ENCODE data around the gene COL4A1. TPM values are rescaled to one million over a fixed set of nuclear protein-coding genes. Genes with fewer than 3 reads are reported as not detected.

Gene COL4A1
- polyA plus RNA-seq, 1 donor from 2014 or later: not detected

DNA sequence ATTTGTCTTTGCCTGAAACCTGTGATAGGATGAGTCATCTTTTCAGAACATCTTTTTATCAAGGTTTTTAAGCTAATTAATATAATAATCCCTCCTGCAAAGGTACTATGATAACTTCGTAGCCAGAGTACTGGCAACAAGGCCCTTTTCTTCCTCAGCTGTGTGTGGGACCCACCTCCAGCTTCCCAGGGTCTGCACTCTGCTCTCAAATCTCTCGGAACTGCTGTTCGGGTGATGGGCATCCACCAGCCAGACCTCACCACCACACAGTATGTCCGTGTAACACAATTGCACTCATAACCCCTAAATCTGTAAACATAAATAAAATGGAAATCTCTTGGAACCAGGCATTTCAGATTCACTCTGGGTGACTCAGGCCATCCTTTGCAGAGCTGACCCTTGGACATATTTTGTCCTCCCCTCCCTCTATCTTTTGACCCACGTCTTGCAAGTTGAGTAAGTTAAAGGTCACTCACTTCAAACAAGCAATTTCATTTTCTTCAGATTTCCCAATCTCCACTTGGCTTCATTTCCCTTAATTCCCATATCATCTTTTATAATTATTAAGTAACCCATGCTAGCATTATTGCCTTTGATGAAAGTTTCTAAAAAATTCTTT is 29.5 kb downstream of the COL4A1 start:
- Mint-ChIP-seq H3K27me3 (no peaks in the 10 kb centered on the region), H3K9me3 (peaks cover 0 to 8% (median 1%) of the 10 kb centered on the region in 3 donors), H3K27ac (no peak overlapping the region), H3K36me3 (no peaks in the 10 kb centered on the region), H3K4me1 (no peaks in the 10 kb centered on the region), H3K4me3 (no peak overlapping the region)

DNA sequence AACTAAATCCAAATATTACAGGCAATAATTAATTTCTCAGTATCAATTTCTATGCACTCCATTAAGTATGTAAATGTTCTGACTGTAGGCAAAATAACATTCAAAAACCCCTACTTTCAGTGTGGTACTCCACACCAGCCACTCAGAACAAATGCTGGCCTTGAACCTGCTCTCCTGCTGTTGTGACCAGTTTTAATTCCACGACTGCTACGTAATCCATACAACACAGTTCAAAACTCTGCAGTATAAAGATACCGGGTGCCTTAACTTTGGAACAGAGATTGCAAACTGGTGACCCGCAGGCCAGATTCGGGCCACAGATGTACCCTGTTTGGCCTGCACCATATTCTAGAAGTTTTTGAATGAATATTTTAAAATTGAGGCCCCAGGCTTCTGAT is 30.4 kb downstream of the COL4A1 start:
- no peaks in the 10 kb centered on the region for H3K36me3 Mint-ChIP-seq
- H3K27me3 Mint-ChIP-seq: no peaks in the 10 kb centered on the region
- no peaks in the 10 kb centered on the region for H3K4me1 Mint-ChIP-seq
- H3K27ac Mint-ChIP-seq: no peak overlapping the region
- H3K9me3 Mint-ChIP-seq: peaks cover 0 to 9% (median 0%) of the 10 kb centered on the region in 3 donors
- H3K4me3 Mint-ChIP-seq: no peak overlapping the region

DNA sequence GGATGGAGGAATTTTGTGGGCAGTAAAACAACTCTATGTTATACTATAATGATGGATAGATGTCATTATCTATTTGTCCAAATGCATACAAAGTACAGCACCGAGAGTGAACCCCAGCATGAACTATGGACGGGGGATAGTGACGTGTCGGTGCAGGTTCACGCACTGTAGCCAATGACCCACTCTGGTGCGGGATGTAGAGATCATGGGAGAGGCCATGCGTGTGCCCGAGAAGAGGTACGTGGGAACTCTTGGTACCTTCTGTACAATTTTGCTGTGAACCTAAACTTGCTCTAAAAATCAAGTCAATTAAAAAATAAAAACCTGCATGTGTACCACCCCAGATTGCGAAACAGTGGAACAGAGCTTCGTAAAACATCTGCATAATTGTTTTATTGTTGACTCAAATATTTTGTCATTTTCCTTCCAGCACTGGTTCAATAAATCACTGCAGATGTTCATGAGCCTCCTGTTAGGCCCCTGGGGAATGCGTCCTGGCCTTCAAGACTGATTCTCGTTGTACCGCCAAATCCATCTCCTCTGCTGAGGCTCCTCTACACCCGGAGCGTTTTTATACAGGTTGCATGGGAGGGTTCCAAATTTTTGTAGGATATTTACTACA is 30.9 kb downstream of the COL4A1 start:
- no peaks in the 10 kb centered on the region for H3K36me3 Mint-ChIP-seq
- no peak overlapping the region for H3K4me3 Mint-ChIP-seq
- H3K4me1 Mint-ChIP-seq: no peaks in the 10 kb centered on the region
- H3K27ac Mint-ChIP-seq: no peak overlapping the region
- H3K27me3 Mint-ChIP-seq: no peaks in the 10 kb centered on the region
- H3K9me3 Mint-ChIP-seq: peaks cover 0 to 10% (median 0%) of the 10 kb centered on the region in 3 donors

DNA sequence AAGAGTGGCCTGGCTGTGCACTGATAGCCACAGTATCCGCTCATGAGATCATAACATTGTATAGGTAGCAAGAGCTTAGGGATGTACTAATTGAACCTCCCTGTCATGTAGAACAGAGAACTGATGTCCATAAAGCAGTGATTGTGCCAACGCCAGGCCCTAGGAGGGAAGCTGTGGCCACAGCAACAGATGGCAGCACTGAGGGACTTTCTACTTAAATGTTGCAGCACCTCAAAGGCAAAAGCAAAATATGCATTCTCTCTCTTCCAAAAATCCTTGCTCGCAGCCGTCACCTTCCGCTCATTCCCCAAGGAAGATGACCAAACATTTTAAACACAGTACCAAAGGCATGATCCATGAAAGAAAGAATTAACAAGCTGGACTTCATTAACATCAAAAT is 32.3 kb downstream of the COL4A1 start:
- no peak overlapping the region for H3K4me3 Mint-ChIP-seq
- H3K27ac Mint-ChIP-seq: no peak overlapping the region
- no peaks in the 10 kb centered on the region for H3K4me1 Mint-ChIP-seq
- H3K36me3 Mint-ChIP-seq: no peaks in the 10 kb centered on the region
- H3K9me3 Mint-ChIP-seq: peaks cover 0 to 4% (median 0%) of the 10 kb centered on the region in 3 donors
- H3K27me3 Mint-ChIP-seq: no peaks in the 10 kb centered on the region

DNA sequence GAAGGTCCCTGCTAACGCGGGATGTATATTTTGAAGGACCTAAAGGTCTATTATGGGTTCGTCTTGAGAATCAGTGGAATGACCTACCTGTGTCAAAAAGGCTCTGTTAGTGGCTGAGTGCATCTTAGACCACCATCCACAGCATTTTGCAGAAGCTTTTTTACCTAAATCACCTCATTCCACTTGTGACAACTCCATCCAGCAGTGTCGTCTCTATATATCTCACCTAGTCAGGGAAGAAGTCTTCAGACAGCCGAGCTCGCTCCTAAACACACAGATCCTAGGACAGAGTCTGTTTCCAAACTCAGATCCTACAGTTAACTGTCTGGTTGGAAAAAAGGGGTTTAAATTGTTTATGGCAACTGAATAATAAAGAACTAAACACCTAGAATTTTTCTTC is 33.7 kb downstream of the COL4A1 start:
- Mint-ChIP-seq H3K4me1 (no peaks in the 10 kb centered on the region), H3K9me3 (peaks cover 0 to 4% (median 0%) of the 10 kb centered on the region in 3 donors), H3K4me3 (no peak overlapping the region), H3K27ac (no peak overlapping the region), H3K27me3 (no peaks in the 10 kb centered on the region), H3K36me3 (no peaks in the 10 kb centered on the region)

DNA sequence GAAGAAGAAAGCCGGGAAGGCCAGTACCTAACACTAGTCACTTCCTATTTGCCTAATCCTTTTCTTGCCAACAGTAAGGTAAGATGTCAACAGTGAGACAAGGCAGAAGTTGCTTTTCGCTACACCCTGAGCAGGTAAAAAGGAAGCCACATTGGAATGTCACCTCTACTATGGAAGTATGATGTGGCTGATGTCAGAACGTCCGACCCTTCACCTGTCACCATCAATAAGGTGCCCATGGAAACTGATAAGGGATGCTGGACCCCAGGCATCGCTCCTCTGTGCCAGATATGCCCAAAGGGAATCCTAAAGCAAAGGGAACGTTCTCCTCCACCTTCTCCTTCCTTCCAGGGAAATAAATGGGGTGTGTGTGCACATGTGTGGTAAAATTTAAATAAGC is 34.3 kb downstream of the COL4A1 start:
- Mint-ChIP-seq H3K9me3 (peaks cover 0 to 4% (median 0%) of the 10 kb centered on the region in 3 donors), H3K4me1 (no peaks in the 10 kb centered on the region), H3K4me3 (no peak overlapping the region), H3K27ac (no peak overlapping the region), H3K36me3 (no peaks in the 10 kb centered on the region), H3K27me3 (no peaks in the 10 kb centered on the region)

DNA sequence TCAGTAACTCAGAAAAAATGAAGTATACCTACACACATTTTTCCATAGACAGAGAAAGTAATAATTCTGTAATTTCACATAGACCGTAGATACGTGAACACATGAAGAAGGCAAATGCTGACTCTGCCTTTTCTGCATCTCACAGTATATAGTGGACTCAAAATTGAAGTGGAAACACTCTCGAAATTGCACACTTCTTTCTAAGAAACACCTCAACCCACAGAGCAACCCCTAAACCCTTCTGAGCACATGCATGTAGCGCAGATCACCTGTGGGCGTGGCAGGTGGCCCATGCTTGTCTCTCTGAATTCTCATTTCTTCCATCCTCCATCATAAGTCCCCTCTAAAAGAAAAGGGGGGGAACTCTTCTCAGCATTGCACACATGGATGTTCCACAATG is 34.7 kb downstream of the COL4A1 start:
- H3K27me3 Mint-ChIP-seq: no peaks in the 10 kb centered on the region
- H3K27ac Mint-ChIP-seq: no peak overlapping the region
- no peaks in the 10 kb centered on the region for H3K36me3 Mint-ChIP-seq
- no peaks in the 10 kb centered on the region for H3K4me1 Mint-ChIP-seq
- H3K4me3 Mint-ChIP-seq: no peak overlapping the region
- H3K9me3 Mint-ChIP-seq: peaks cover 0 to 4% (median 0%) of the 10 kb centered on the region in 3 donors

DNA sequence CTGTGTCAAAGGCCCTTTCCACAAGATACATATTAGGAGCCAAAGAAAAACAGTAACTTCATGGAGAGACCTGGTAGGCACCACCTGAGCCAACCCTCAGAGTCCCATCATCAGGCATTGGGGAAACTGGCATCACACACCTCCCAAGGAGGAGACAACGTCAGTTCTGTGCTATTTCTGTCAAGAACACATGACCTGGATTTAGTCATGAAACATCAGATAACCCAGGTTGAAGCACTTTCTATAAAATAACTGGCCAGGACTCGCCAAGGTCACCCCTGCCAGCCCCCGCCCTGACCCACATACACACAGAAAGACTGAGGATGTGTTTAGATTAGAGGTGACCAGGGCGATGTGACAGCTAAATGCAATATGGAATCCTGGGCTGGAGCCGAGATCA is 35.6 kb downstream of the COL4A1 start:
- Mint-ChIP-seq H3K27ac (no peak overlapping the region), H3K4me1 (no peaks in the 10 kb centered on the region), H3K36me3 (no peaks in the 10 kb centered on the region), H3K27me3 (no peaks in the 10 kb centered on the region), H3K9me3 (peaks cover 0 to 4% (median 0%) of the 10 kb centered on the region in 3 donors), H3K4me3 (no peak overlapping the region)

DNA sequence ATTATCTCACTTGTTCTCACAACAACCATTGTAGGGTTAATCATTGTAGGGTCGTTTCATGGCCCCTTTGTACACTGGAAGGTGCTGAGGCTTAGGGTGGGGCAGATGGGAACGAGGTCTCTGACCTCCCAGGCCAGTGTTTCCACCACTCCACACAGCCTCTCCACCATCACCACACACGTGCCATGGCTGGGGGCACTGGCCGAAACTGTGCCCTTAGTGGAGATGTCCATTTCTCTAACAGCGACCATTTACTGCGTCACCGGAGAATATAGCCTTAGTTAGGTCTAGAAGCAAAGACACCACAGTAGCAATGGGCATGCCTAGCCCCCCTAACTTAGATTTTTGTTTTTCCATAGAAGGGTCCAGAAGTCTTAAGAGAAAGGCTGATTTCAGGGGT is 36.5 kb downstream of the COL4A1 start:
- no peaks in the 10 kb centered on the region for H3K36me3 Mint-ChIP-seq
- no peaks in the 10 kb centered on the region for H3K4me1 Mint-ChIP-seq
- no peak overlapping the region for H3K4me3 Mint-ChIP-seq
- H3K27me3 Mint-ChIP-seq: no peaks in the 10 kb centered on the region
- no peak overlapping the region for H3K27ac Mint-ChIP-seq
- peaks cover 0 to 4% (median 0%) of the 10 kb centered on the region in 3 donors for H3K9me3 Mint-ChIP-seq

DNA sequence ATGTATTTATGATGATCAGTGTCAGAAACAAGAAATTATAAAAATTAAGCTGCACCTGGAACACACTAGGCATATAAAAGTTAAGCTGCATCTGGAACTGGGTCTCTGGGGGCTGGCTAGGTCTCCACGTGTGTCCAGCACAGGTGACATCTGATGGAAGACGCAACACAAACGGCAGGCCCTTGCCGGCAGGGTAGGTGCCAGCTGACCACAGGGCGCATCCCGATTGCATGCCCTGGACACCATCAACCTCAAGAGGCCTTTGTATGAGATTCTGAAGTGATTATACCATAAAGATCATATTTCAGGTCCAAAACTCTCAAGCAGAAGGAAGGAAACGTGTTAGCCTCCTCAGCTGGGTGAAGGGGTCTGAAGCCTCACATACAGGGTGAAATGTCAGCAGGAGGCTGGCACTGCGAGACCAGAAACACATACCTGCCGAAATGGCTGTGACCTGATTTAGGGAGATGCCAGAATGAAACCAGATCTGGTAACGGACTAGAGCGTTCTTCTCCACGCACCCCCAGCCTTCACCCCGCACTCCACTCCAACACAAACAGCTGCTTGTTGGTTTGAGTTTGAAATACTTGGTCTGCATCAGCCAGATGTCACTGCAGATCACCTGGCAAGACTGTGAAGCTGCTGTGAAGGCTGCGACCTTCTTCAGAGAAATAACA is 37.3 kb downstream of the COL4A1 start:
- H3K27me3 Mint-ChIP-seq: peaks cover 2% of the 10 kb centered on the region
- H3K9me3 Mint-ChIP-seq: peaks cover 0 to 2% (median 0%) of the 10 kb centered on the region in 3 donors
- H3K4me1 Mint-ChIP-seq: no peaks in the 10 kb centered on the region
- no peak overlapping the region for H3K27ac Mint-ChIP-seq
- no peak overlapping the region for H3K4me3 Mint-ChIP-seq
- H3K36me3 Mint-ChIP-seq: no peaks in the 10 kb centered on the region

DNA sequence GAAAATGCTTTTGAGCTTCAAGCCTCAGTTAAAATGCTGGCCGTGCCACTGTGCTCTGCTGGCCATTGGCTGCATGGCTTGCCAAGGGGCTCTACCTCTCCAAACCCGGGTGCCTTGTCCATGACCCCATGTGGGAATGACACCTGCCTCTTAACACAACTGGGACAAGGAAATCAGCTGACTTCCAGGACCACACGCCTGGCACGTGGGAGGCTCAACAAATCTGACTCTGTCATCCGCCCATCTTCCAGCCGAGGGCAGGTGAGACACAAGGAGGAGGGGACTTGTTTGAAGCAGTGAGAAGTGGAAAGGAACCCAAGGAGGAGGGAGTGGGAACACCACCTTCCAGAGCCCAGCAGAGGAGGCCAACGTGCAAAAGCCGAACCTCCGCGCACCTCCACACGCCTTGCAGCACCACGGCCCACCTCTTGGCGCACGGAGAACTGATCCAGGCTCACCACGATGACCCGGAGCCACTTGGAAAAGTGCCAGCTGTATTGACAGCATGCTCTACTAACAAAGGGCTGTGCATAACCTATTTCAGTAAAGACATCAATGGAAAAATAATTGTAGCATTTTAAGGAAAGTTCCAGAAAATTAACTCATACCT is 38.3 kb downstream of the COL4A1 start:
- H3K27me3 Mint-ChIP-seq: peaks cover 3% of the 10 kb centered on the region
- no peaks in the 10 kb centered on the region for H3K36me3 Mint-ChIP-seq
- peaks cover 0 to 2% (median 0%) of the 10 kb centered on the region in 3 donors for H3K9me3 Mint-ChIP-seq
- H3K4me1 Mint-ChIP-seq: no peaks in the 10 kb centered on the region
- H3K27ac Mint-ChIP-seq: no peak overlapping the region
- no peak overlapping the region for H3K4me3 Mint-ChIP-seq

DNA sequence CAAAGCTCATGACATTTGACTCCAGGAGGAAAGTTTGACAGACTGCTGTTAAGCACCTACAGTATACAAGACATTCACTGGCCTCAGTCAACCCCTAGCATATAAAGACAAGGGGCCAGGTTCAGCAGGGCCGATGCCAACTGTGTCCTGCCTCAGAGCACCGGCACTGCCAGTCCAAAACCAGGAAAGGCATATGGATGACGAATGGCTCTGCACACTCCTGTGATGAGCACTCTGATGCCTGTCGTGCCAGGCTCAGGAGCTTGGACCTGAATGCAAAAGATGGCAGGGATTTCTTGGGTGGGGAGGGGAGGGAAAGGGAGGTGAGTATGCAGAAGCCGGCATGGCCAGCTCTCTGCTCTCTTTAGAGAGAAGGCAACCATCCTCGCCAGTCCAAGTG is 38.9 kb downstream of the COL4A1 start:
- no peak overlapping the region for H3K27ac Mint-ChIP-seq
- no peaks in the 10 kb centered on the region for H3K4me1 Mint-ChIP-seq
- H3K9me3 Mint-ChIP-seq: peaks cover 0 to 2% (median 0%) of the 10 kb centered on the region in 3 donors
- H3K4me3 Mint-ChIP-seq: no peak overlapping the region
- no peaks in the 10 kb centered on the region for H3K36me3 Mint-ChIP-seq
- H3K27me3 Mint-ChIP-seq: peaks cover 4% of the 10 kb centered on the region

DNA sequence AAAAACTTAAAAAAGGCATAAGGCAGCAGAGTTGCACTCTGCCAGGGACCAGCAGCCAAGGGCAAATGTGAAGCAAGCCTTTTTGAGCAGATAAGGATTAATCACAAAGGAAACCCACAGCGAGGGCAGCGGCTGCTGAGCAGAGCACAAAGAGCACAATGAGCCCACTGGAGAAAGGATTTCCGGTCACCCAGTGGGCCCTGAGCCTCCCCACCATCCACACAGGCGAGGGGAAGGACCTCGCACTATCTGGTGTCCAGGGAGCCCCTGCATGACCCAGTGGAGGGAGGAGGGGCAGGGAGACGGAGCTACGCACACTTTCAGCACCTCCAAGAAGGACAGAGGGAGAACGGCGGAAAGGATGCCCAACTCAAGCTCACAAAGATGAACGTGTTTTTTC is 40.0 kb downstream of the COL4A1 start:
- Mint-ChIP-seq H3K27ac (no peak overlapping the region), H3K4me3 (no peak overlapping the region), H3K27me3 (peaks cover 12% of the 10 kb centered on the region), H3K36me3 (no peaks in the 10 kb centered on the region), H3K9me3 (peaks cover 0 to 2% (median 0%) of the 10 kb centered on the region in 3 donors), H3K4me1 (no peaks in the 10 kb centered on the region)

DNA sequence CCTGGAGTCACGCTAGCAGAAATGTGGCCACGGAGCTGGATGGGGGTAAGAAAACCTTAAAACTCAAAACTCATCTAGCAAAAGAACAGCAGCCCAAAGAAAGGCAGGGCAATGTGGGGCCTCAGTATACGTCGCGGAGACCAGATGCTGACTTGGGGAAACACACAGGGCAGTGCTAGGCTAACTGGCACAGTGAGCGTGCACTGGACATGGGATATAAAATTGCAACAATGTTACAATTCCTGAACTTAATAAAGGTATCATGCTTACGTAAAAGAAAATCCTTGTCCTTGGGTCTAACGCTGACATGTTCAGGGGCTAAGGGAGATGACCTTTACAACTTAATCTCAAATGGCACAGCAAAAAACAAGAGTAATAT is 40.5 kb downstream of the COL4A1 start:
- Mint-ChIP-seq H3K4me1 (no peaks in the 10 kb centered on the region), H3K4me3 (peak overlapping the region in 1 of 4 donors; percentile 28), H3K27ac (no peak overlapping the region), H3K9me3 (peaks cover 0 to under 1% (median 0%) of the 10 kb centered on the region in 3 donors), H3K27me3 (peaks cover 12% of the 10 kb centered on the region), H3K36me3 (no peaks in the 10 kb centered on the region)

DNA sequence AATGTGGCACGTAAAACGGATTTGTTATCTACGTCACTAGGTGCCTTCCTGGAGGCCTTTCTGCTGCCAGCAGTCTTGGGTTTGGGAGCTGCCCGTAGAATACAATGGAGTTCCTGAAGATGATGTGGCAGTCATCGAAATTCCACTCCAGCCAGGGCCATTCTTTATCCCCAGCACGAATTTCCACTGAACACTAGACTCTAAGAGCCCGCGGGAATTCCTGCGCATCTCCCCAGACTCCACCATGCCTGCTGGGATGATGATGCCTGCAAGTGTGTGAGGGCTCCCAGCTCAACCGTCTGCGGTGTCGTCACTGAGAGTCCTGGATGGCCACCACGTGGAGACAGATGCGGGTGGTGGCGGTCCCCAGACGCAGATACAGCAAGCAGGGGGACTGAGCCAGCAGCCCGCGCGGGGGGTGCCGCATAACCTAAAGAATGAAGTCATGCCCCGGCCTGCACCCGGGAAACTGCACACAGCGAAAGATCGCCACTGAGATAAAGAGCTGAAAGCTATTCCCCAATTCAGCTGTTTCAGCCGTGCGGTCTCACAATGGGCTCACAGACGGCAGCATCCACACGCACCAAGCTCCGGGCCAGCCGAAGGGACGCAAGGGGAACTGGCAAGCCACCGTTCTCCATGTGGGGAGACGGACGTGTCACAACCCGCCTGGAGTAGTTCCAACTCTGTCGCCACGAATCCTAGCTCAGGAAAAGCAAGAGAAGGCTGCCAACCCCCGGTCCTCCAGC is 41.1 kb downstream of the COL4A1 start:
- H3K4me3 Mint-ChIP-seq: no peak overlapping the region
- peaks cover 12% of the 10 kb centered on the region for H3K27me3 Mint-ChIP-seq
- H3K9me3 Mint-ChIP-seq: no peaks in the 10 kb centered on the region
- H3K4me1 Mint-ChIP-seq: no peaks in the 10 kb centered on the region
- H3K36me3 Mint-ChIP-seq: no peaks in the 10 kb centered on the region
- no peak overlapping the region for H3K27ac Mint-ChIP-seq
